ENCODE measurements around the gene GRK7.

The GRK7 gene

DNA sequence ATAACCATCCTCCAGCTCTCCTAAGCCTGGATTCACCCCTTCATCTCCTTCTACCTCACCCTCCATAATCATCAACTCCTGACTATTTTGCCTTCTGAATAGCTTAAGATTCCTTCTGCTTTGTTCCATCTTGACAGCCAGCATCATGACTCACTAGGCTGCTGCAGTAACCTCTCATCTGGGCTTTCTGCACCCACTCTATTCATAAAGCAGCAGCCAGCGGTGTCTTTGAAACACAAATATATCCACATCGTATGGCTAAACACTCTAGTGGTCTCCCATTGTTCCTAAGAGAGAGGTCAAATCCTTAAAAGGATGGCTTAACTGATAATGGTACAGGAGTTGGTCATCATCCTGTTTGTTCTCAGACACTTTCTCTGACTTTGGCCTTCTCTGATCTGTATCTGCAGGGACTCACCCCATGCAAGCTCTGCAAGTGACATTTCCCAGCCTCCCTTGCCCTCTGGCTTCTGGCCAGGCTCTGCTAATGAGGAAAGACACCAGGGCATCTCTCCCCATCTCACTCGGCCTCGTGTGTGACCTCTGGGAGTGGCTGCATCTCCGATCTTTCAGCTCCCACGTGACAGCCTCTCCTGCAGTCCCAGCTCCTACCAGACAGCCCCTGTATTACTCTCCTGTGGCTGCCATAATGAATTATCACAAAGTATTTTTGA lies 6.2 kb downstream of the GRK7 start:
- H3K4me3 ChIP-seq (ENCODE audit: low read depth, low read length), result no peak overlapping the region
- no peak for DNase-seq (ENCODE audit: low read depth)
- TF ChIP-seq, protein P1, sequence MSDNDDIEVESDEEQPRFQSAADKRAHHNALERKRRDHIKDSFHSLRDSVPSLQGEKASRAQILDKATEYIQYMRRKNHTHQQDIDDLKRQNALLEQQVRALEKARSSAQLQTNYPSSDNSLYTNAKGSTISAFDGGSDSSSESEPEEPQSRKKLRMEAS (IDR thresholded peaks at IDR 0.05; ENCODE audit: low read depth, low read length), result no peak
- TF ChIP-seq POLR2A (IDR thresholded peaks at IDR 0.05; ENCODE audit: extremely low read depth, insufficient read length), result no peak
- TF ChIP-seq, protein P2, sequence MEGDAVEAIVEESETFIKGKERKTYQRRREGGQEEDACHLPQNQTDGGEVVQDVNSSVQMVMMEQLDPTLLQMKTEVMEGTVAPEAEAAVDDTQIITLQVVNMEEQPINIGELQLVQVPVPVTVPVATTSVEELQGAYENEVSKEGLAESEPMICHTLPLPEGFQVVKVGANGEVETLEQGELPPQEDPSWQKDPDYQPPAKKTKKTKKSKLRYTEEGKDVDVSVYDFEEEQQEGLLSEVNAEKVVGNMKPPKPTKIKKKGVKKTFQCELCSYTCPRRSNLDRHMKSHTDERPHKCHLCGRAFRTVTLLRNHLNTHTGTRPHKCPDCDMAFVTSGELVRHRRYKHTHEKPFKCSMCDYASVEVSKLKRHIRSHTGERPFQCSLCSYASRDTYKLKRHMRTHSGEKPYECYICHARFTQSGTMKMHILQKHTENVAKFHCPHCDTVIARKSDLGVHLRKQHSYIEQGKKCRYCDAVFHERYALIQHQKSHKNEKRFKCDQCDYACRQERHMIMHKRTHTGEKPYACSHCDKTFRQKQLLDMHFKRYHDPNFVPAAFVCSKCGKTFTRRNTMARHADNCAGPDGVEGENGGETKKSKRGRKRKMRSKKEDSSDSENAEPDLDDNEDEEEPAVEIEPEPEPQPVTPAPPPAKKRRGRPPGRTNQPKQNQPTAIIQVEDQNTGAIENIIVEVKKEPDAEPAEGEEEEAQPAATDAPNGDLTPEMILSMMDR (IDR thresholded peaks at IDR 0.05; ENCODE audit: low read depth, low read length), result no peak
- no peak for TF ChIP-seq MYC (IDR thresholded peaks at IDR 0.05; ENCODE audit: low read depth, low read length)

DNA sequence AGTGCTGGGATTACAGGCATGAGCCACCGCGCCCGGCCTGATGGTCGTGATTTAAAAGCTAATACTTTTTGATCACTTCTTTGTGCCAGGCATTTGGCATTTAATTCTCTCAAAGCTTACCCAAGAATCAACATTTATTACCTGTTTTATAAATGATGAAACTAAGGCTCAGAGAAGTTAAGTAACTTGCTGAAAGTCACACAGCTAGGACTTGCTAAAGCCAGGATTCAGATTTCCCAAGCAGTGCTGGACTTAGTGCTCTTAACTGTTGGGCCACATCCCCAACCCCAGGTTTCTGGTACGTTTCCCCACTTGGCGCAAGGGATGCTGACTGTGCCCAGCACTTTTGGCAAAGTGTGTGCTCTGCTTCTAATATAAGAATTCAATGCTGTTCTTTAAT lies 10.5 kb downstream of the GRK7 start:
- TF ChIP-seq, protein P1 (IDR thresholded peaks at IDR 0.05; ENCODE audit: low read depth, low read length), result no peak
- TF ChIP-seq POLR2A (IDR thresholded peaks at IDR 0.05; ENCODE audit: extremely low read depth, insufficient read length), result no peak
- TF ChIP-seq MYC (IDR thresholded peaks at IDR 0.05; ENCODE audit: low read depth, low read length), result no peak
- TF ChIP-seq, protein P2 (IDR thresholded peaks at IDR 0.05; ENCODE audit: low read depth, low read length), result no peak
- H3K4me3 ChIP-seq (ENCODE audit: low read depth, low read length), result no peak overlapping the region
- DNase-seq (ENCODE audit: low read depth), result no peak

DNA sequence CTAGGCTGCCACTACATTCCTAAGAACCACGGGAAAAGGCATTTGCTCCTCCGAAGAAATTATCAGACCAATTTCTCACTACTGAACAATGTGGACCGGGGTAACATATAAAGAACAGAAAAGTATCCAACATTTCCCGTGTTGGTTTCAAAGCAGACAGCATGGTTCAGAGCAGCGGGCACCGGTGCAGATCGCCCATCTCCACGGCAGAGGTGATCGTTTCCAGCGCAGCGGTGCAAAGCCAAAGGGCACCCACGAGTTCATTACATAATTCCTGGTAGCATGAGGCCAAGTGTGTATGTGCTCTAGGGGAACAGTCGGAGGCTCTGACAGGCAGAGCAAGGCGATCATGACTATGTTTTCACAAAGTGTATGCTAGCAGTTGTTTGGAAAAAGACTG lies 13.2 kb downstream of the GRK7 start:
- TF ChIP-seq, protein P1 (IDR thresholded peaks at IDR 0.05; ENCODE audit: low read depth, low read length), result no peak
- TF ChIP-seq POLR2A (IDR thresholded peaks at IDR 0.05; ENCODE audit: extremely low read depth, insufficient read length), result no peak
- TF ChIP-seq, protein P2 (IDR thresholded peaks at IDR 0.05; ENCODE audit: low read depth, low read length), result no peak
- no peak for TF ChIP-seq MYC (IDR thresholded peaks at IDR 0.05; ENCODE audit: low read depth, low read length)
- DNase-seq (ENCODE audit: low read depth), result no peak
- H3K4me3 ChIP-seq (ENCODE audit: low read depth, low read length), result no peak overlapping the region

DNA sequence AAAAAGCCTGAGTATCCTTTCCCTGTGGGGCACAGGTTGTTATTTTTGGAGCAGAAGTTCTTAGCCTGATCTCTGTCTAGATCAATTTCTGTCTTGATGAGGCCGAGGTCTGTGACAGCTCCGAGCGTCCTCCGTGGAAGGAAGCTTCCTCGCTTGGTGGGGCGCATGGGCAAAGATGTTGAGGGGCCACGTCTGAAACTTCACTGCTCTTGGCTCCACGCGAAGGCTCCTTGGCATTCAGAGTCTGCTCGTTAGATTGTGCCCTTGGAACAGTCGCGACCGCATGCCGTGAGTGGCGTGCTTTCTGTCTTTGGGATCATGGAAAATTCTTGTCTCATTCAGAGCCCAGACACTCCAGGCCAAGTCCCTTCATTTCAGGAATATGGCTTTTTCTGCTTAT lies 13.7 kb downstream of the GRK7 start:
- DNase-seq (ENCODE audit: low read depth), result no peak
- no peak overlapping the region for H3K4me3 ChIP-seq (ENCODE audit: low read depth, low read length)
- TF ChIP-seq MYC (IDR thresholded peaks at IDR 0.05; ENCODE audit: low read depth, low read length) (no peak), POLR2A (IDR thresholded peaks at IDR 0.05; ENCODE audit: extremely low read depth, insufficient read length) (no peak)
- TF ChIP-seq, protein P2 (IDR thresholded peaks at IDR 0.05; ENCODE audit: low read depth, low read length), result no peak
- TF ChIP-seq, protein P1 (IDR thresholded peaks at IDR 0.05; ENCODE audit: low read depth, low read length), result no peak

DNA sequence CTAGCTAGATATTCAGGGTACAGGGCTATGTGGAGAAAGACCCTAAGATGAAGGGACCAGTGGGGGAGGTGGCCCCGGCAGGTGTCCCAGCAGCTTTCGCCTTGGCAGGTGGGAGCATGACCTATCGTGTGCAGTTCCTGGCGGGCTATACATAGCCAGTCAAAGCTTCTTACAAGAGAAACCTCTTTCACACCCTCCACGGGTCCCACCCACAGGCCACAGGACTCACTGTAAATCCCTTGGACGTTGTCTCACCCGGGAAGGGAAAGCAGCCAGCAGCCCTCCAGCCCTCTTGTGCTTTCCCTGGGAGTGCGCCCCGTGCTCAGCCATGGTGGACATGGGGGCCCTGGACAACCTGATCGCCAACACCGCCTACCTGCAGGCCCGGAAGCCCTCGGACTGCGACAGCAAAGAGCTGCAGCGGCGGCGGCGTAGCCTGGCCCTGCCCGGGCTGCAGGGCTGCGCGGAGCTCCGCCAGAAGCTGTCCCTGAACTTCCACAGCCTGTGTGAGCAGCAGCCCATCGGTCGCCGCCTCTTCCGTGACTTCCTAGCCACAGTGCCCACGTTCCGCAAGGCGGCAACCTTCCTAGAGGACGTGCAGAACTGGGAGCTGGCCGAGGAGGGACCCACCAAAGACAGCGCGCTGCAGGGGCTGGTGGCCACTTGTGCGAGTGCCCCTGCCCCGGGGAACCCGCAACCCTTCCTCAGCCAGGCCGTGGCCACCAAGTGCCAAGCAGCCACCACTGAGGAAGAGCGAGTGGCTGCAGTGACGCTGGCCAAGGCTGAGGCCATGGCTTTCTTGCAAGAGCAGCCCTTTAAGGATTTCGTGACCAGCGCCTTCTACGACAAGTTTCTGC lies 15.0 kb downstream of the GRK7 start:
- DNase-seq (ENCODE audit: low read depth), result no peak
- TF ChIP-seq MYC (IDR thresholded peaks at IDR 0.05; ENCODE audit: low read depth, low read length) (no peak), POLR2A (IDR thresholded peaks at IDR 0.05; ENCODE audit: extremely low read depth, insufficient read length) (no peak)
- TF ChIP-seq, protein P2 (IDR thresholded peaks at IDR 0.05; ENCODE audit: low read depth, low read length), result no peak
- TF ChIP-seq, protein P1 (IDR thresholded peaks at IDR 0.05; ENCODE audit: low read depth, low read length), result no peak
- no peak overlapping the region for H3K4me3 ChIP-seq (ENCODE audit: low read depth, low read length)
